Measurements from ENCODE around the gene HYAL4.

Gene HYAL4

DNA sequence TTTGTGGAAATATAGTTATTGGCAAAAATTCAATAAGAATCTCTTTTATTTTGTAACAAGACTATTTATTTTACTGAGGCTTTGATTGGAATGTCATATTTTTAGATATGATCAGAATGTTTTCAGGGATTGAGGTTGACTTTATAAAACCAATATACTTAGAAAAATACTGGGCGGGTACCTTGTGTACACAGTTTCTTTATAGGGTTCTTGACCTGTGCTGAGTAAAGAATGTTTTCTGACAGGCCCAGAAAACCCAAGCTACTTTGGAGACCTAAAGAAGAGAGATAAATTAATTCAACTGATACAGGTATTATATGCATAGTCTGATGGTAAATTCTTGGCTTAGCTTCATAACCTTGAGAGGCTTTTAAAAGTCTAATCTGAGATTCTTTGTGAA is 56.1 kb downstream of the HYAL4 start:
- no peak for DNase-seq (ENCODE audit: low read depth in 1 of 2, low spot score in 1 of 2)

DNA sequence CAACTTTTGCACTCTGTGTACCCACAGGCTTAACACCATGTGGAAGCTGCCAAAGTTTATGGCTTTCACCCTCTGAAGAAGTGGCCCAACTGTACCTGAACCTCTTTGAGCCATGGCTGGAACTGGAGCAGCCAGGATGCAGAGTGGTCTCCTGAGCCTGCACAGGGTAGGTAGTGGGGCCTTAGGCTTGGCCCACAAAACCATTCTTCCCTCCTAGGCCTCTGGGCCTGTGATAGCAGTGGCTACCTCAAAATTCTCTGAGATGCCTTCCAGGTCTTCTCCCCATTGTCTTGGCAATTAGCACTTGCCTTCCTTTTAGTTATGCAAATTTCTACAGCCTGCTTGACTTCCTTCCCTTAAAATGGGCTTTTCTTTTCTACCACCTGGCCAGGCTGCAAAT is 60.7 kb downstream of the HYAL4 start:
- DNase-seq (ENCODE audit: low read depth in 1 of 2, low spot score in 1 of 2) = no peak

DNA sequence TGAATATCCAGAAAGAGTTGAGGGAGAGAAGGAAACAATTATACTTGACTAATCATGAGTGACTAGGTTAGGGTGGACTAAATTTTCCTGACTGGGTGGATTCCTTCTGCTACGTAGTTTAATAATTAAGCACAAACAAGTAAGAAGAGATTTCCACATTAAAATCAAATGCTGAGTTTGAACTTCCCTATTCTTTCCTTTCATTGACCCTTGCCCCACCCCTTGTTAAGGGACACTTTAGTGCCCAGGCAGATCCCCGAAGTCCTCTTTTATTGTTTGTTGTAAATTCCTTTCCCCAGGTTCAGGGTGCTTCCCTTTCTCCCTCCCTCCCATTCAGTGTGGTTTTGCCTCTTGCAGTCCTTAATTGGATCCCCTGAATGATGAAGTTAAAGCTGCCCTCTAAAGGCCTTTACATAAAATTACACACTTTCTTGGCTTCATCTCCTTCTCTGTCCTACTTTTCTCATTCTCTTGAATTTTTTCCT is 71.3 kb downstream of the HYAL4 start:
- DNase-seq (ENCODE audit: low read depth in 1 of 2, low spot score in 1 of 2) = no peak

DNA sequence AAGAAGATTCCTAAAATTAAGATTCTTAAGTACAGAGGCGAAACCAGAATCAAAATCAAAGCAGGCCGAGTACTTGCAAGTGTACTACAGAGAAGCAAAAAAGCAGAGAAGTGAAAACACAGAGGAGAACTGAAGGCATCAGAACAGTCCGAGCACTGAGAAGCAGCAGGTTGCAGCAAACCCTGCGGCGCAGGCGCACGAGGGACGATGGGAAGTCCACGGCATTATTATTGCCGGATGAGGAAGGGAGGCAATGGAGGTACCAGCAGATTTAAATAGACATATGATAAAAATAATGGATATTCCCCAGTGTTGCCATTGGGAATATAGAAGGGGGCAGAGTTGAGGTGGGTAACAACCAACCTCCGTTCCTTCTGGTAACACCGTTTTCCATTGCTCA is 72.9 kb downstream of the HYAL4 start:
- no peak for DNase-seq (ENCODE audit: low read depth in 1 of 2, low spot score in 1 of 2)

DNA sequence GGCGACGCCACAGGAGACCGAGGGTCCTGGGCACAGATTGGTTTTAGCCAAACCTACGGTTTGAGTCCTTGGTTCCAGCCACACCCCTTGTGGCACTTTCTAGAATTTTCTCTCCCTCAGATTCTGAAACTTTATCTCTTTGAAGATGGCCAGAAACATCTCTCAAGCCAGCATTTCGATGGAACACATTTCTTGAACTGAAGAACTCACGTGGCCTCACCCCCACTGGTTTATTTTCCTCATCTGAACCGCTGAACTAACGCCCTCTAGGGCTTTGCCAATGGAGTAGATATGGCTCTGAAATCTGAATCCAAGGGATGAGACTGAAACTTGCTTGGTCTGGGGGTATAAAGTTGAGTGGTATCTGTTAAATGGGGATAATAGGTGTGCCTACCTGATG is 73.3 kb downstream of the HYAL4 start:
- no peak for DNase-seq (ENCODE audit: low read depth in 1 of 2, low spot score in 1 of 2)

DNA sequence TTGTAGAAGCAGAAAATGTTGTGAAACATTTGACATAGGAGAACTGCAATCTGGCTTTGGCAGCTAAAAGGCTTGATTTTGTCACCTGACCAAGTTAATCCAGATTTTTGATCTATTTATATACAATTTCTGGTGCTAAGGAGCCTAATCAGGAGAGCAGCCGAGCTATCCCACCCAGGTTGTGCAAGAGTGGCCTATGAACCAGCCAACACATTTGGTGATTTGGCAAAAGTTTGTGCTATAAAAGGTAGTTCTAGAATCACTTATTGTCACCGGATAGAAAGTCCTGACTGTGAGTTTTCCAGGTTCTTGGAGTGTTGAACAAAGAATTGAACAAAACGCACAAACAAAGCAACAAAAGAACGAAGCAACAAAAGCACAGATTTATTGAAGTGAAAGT is 78.6 kb downstream of the HYAL4 start:
- DNase-seq (ENCODE audit: low read depth in 1 of 2, low spot score in 1 of 2) = no peak

DNA sequence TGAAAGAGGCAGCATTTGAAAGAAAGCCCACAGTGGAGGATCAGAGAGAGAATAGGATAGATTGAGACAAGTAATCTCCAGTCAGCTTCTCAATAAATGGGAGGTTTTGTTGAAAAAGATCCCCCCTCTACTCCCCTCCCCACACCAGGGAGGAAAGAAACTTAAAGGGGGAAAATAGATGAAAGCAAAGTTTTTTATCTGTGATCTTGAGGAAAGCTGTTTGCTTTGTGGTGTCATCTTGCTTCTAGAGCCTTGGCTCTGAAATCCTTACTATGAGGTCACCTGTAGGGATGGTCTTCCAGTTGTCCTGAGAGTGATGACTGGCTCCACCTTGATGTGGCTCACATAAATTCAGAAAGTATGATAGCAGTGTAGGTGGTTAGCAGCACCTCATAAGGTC is 80.0 kb downstream of the HYAL4 start, which contains the start of gene SPAM1:
Gene SPAM1, plus strand, starts transcription at position 301 of the 400 bp plus-strand sequence. CDS start 28,330 bp downstream, outside the sequence.
- no peak for DNase-seq (ENCODE audit: low read depth in 1 of 2, low spot score in 1 of 2)
